Neuron (in vitro differentiated cells): ENCODE data around the gene COX8A.

Experiments used
- H2AFZ ChIP-seq: one replicate; pipeline ENCODE4 v1.6.1; 2013; ENCODE audit warnings: low read depth, mild to moderate bottlenecking, inconsistent platforms, low read length, moderate library complexity
- H3K27me3 ChIP-seq: one replicate; pipeline ENCODE4 v1.6.1; 2013; ENCODE audit warnings: low read length; ENCODE audit not compliant: insufficient read depth
- H3K36me3 ChIP-seq: one replicate; pipeline ENCODE4 v1.6.1; 2013; ENCODE audit warnings: low read length; ENCODE audit not compliant: insufficient read depth
- H3K4me1 ChIP-seq: one replicate; pipeline ENCODE4 v1.6.1; 2013; ENCODE audit warnings: low read length; ENCODE audit not compliant: insufficient read depth
- H3K4me3 ChIP-seq: 2 replicates; pipeline ENCODE4 v1.5.1; 2013; ENCODE audit warnings: mild to moderate bottlenecking, low read length, moderate library complexity
- H3K9me3 ChIP-seq: one replicate; pipeline ENCODE4 v1.6.1; 2013; ENCODE audit warnings: low read length

COX8A gene

GRCh38 chr11:64023712-64024710 lies 49.6 kb downstream of the COX8A start:
- Histone ChIP-seq H3K9me3 (no peaks in the 10 kb centered on the region), H3K4me3 (no peak overlapping the region), H2AFZ (no peak overlapping the region), H3K4me1 (peaks cover 50% of the 10 kb centered on the region), H3K36me3 (no peaks in the 10 kb centered on the region), H3K27me3 (peaks cover 3% of the 10 kb centered on the region)

- Histone ChIP-seq H3K9me3 (no peaks in the 10 kb centered on the region), H3K4me3 (no peak overlapping the region), H3K36me3 (no peaks in the 10 kb centered on the region), H2AFZ (no peak overlapping the region), H3K27me3 (peaks cover 3% of the 10 kb centered on the region), H3K4me1 (peaks cover 62% of the 10 kb centered on the region)
These were observed 50.8 kb downstream of the COX8A start for GRCh38 chr11:64025205-64025604.
